Activated CD4-positive, CD25-positive, alpha-beta regulatory T cell (primary cell): ENCODE measurements around the gene RBM38.

Experiments
- DNase-seq, 4 experiments: peaks; one replicate each; lab custom pipeline; 2025; lab: John Stamatoyannopoulos, UW

Gene RBM38

GRCh38 chr20:57436223-57436545, 45.0 kb downstream of the RBM38 start:
- DNase-seq = no peak

DNA sequence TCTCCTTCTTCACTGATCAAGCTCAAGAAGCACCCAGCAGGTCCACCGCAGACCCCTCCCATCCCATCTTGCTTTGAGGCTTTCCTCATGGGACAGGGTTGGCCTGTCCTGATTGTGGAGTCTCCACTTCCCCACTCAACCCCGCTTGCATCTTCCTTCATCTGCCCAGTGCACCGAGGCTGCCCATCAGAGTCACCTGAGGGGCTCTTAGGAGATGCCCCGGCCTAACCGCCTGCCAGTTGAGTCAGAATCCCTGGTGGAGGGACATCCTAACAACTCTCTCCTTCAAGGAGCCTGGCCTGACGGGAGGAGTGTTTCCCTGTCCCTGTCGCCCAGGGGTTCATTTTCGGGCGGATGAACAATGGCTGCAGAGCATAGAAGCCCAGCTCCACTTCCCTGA, 46.1 kb downstream of the RBM38 start:
- DNase-seq = no peak

GRCh38 chr20:57437672-57438330, 46.6 kb downstream of the RBM38 start:
- DNase-seq = no peak

- no peak for DNase-seq
Observed at GRCh38 chr20:57438552-57438951, 47.4 kb downstream of the RBM38 start.

DNA sequence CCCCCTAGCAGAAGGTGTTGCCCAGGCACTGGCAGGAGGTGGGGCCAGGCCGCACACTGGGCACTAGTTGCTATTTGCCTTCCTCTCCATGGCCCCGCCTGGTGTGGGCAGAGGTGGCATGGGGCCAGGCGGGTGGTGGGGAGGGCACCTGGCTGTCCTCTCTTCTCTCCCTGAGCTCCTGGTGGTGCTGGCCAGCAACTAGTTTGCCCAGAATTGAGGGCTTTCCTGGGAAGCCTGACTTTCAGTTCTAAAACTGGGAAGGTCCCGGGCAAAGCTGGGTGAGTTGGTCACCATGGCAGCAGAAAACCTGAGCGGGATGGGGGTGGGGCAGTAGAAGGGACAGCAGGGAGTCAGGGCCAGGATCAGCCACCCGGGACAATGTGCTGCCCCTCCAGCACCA, 48.2 kb downstream of the RBM38 start:
- DNase-seq = no peak

DNA sequence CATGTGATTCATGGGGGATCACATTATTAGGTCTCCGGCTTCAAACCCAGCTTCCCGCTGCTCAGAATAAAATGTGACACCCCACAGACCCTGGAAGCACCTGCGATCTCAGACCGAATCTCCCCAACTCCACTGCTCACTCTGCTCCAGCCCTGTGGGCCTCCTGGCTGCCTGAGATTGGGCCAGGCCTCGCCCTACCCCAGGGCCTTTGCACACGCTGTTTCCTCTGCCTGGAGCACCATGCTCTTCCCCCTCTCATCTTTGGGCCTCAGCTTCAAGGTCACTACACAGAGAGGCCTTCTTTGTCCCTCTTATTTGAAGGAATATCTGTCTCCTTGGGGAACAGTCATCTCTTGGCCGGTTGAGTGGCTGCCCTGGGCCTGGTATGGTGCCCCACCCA, 48.8 kb downstream of the RBM38 start:
- no peak for DNase-seq

- DNase-seq = no peak
Observed at GRCh38 chr20:57440678-57441509, 49.7 kb downstream of the RBM38 start.

GRCh38 chr20:57441510-57442154, 50.4 kb downstream of the RBM38 start:
- DNase-seq = no peak

DNA sequence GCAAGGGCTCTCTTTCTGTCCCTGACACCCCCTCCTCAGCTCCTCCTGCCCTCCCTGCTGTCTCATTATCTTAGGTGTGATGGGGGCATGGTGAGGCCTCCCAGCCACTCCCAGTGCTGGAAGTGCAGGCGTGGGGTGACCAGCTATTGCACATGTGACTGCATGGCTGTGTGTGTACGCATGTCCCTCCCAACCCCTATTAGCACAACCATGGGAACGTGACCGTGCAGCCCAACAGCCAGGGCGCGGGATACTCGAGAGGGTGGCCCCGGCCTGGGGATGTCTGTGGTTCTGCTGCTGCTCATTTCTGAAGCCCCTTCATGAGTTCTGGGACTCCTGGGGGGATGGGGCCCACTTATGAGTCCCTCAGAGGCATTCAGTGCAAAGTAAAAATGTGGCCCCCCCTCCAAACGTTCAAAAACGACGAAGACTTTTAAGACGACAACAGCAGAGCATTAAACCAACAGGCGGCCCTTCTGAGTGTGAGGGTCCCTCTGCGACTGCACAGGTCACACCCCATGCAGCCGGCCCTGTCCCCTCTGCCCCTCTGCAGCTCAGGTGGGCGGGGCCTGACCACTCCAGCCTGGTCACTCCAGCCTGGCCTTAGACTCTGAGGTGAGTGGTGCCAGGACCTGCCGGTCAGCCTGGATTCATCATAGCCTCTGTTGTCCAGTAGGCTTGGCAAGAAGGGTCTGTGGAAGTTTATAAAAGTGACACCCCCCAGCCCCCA, 51.1 kb downstream of the RBM38 start:
- DNase-seq = no peak

- DNase-seq = no peak
Observed at GRCh38 chr20:57442888-57443239, 51.7 kb downstream of the RBM38 start.

- no peak for DNase-seq
Observed at GRCh38 chr20:57443349-57444265, 52.4 kb downstream of the RBM38 start.

DNA sequence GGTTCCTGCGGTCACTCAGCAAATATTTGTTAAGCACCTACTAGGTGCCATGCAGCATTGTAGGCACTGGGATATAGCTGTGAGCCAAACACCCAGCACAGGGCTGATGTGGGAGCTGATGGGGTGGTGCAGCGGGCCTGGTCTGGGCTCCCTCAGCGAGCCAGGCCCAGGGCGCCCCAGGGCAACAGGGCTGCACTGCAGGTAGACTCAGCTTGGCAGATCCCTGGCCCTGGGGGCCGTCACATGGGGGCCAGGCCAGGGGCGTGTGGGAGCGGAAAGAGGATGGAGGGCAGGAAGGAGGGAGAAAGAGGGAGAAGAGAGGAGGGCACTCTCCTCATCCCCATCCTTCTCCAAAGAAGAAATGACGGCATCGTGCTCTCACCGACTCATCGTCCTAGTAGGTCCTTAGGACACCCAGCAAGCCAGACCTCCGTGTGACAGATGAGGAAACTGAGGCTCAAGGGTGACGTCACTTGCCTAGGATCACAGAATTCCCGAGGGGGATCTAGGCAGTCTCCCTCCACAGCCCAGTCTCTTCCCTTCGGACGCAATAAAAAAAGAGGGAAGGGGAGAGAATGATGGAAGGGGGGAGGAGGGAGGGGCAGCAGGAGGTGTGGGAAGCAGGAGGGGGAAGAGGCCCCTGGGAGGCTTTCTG, 53.3 kb downstream of the RBM38 start:
- no peak for DNase-seq

DNA sequence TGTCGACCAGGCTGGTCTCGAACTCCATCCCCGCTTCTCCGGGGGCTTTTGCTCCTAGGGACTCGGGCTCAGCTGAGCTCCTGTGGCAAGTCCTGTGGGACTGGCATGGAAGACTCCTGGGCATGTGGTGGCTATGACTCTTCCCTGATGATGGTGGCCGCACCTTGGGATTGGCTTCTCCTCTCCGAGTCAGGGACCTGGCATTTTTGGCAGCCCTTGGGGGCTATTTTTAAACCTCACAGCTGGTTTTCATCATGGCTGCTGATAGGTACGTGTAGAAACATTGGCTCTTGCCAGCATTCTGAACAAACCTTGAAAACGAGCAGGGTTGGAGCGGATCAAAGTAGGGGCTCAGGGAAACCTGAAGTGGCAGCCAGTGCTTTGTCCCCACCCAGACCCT, 54.1 kb downstream of the RBM38 start:
- DNase-seq = no peak

DNA sequence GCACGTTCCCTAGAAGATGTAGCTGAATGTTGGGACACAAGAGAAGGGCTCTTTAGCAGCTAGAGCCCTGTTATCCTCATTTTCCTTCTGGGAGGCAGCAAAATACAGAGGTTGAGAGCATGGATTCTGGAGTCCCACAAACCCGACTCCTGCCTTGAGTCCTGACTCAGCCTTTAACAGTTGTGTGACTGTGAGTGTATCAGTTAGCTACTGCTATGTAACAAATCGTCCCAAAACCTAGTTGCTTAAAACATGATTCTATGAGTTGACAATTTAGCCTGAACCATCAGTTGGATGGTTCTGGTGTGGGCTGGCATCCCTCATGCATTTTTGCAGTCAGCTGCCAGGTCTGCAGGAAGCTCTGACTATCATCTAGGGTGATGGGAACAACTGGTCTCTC, 54.6 kb downstream of the RBM38 start:
- no peak for DNase-seq

GRCh38 chr20:57448764-57449354, 57.7 kb downstream of the RBM38 start:
- no peak for DNase-seq

DNA sequence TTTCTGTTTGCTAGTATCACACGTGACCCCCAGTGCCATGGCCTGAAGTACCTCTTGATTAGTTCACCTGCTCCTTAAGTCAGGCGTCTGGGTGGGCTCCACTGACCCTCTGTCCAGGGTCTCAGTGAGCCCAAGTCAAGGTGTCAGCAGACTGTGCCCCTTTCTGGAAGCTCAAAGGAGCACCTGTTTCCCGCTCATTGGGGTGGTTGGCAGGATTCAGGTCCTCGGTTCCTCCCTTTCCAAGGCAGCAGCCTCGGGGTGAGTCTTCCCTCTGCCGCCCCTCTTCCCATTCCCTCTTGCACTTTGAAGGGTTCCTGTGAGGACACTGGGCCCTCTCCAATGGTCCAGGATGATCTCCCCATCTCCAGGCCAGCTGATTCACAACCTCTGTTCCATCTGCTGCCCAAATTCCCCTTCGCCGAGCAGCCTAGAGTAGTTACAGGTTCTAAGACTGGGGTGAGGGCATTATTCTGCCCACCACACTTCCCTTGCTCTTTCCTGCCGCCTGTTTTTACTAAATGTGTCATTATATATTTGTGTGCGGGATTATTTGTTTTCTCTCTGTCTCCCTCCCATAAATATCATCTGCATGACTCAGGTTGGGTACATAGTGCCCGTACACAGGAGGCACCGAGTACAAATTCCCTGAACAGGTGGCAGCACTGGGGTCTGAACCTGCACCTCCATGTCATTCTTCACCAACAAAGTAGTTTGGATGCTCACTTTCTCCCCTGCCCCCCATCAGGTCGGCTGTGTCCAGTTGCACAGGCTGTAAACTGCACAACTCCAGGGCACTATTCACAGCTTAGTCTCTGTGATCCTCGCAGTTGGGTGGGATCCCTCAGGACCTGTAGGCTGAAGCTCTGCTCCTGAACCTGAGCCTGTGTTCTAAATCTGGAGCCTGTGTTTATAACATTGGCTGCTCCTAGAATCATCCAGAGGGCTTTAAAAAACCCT, 58.5 kb downstream of the RBM38 start:
- no peak for DNase-seq

GRCh38 chr20:57450419-57450818, 59.2 kb downstream of the RBM38 start:
- no peak for DNase-seq

- no peak for DNase-seq
Observed at GRCh38 chr20:57450931-57451330, 59.7 kb downstream of the RBM38 start.

GRCh38 chr20:57451431-57451794, 60.2 kb downstream of the RBM38 start:
- no peak for DNase-seq
